Endothelial cell of umbilical vein (primary cell): ENCODE data around the gene PLCG2. TPM values are rescaled to one million over a fixed set of nuclear protein-coding genes. Genes with fewer than 3 reads are reported as not detected.

Experiments
- BruUV-seq: library from RNA; stranded (reverse); fragments of 400-500 nt; replicated peaks from 2 replicates; lab custom pipeline; 2021; lab: Mats Ljungman, UMichigan
- CTCF ChIA-PET: fragments of 300-600, 350-600 bp; sonication (Branson Sonifier 250); formaldehyde crosslinking; loops from one replicate; lab custom pipeline; 2021; ENCODE audit warnings: antibody characterized with exemption, inconsistent platforms; lab: Charles Lee
- POLR2A ChIA-PET: fragments of 300-600, 350-600 bp; sonication (Branson Sonifier 250); formaldehyde crosslinking; loops from one replicate; lab custom pipeline; 2021; ENCODE audit warnings: antibody characterized with exemption, inconsistent platforms; lab: Charles Lee
- DNase-seq: peaks from one replicate; pipeline ENCODE4 v3.0.0-alpha.2; 2011; ENCODE audit warnings: low read depth, low spot score
- FAIRE-seq: peaks from 2 replicates; lab custom pipeline; 2011; peaks lifted over from hg19 to GRCh38; lab: Jason Lieb, UNC
- H2AFZ ChIP-seq: 2 replicates; pipeline ENCODE4 v1.6.0; 2012; ENCODE audit warnings: low read depth, low read length, control low read depth, inconsistent platforms
- H3K27ac ChIP-seq: 2 replicates; pipeline ENCODE4 v1.5.1; 2011; ENCODE audit warnings: low read depth, mild to moderate bottlenecking, control low read depth, low read length, moderate library complexity; ENCODE audit not compliant: insufficient read depth
- H3K27me3 ChIP-seq, 2 experiments: 2 replicates each; pipeline versions ENCODE4 v1.6.0 to v1.6.1; 2011; ENCODE audit warnings: low read length in 2 of 2, mixed read lengths in 1 of 2; ENCODE audit not compliant: control insufficient read depth in 2 of 2, insufficient read depth in 2 of 2
- H3K36me3 ChIP-seq, 2 experiments: 2 replicates in 1 of 2; 3 replicates in 1 of 2; pipeline ENCODE4 v1.5.1; 2011; ENCODE audit warnings: low read length in 2 of 2, mild to moderate bottlenecking in 1 of 2, moderate library complexity in 1 of 2; ENCODE audit not compliant: control insufficient read depth in 2 of 2, insufficient read depth in 2 of 2; ENCODE audit errors: extremely low read depth in 1 of 2
- H3K4me1 ChIP-seq: 3 replicates; pipeline ENCODE4 v1.5.1; 2011; ENCODE audit warnings: mild to moderate bottlenecking, low read length; ENCODE audit not compliant: control insufficient read depth, insufficient read depth; ENCODE audit errors: extremely low read depth
- H3K4me2 ChIP-seq: 2 replicates; pipeline ENCODE4 v1.6.1; 2011; ENCODE audit warnings: low read length, control low read depth, mixed read lengths; ENCODE audit not compliant: insufficient read depth
- H3K4me3 ChIP-seq, 3 experiments: fragments of 200-600 bp in 1 of 3; sonication (generic), shearing (Covaris generic) in 1 of 3; replicated peaks in 1 of 3; 2 replicates each; pipeline ENCODE4 v1.5.1; 2011 to 2016; ENCODE audit warnings: control low read depth in 3 of 3, low read length in 3 of 3, mild to moderate bottlenecking in 2 of 3, inconsistent platforms in 1 of 3, low read depth in 1 of 3, moderate library complexity in 1 of 3; ENCODE audit not compliant: insufficient read depth in 1 of 3
- H3K79me2 ChIP-seq: 2 replicates; pipeline ENCODE4 v1.6.0; 2012; ENCODE audit warnings: low read length, inconsistent platforms; ENCODE audit not compliant: control insufficient read depth, insufficient read depth
- H3K9ac ChIP-seq: replicated peaks from 2 replicates; pipeline ENCODE3; 2011; ENCODE audit warnings: low read length, control low read depth; ENCODE audit not compliant: insufficient read depth; ENCODE audit errors: extremely low read depth
- H3K9me1 ChIP-seq: replicated peaks from 3 replicates; pipeline ENCODE4 v1.6.0; 2011; ENCODE audit warnings: mild to moderate bottlenecking, low read length; ENCODE audit not compliant: control insufficient read depth, insufficient read depth; ENCODE audit errors: extremely low read depth
- H3K9me3 ChIP-seq: replicated peaks from 2 replicates; pipeline ENCODE4 v1.5.1; 2012; ENCODE audit warnings: low read length, inconsistent platforms; ENCODE audit not compliant: control insufficient read depth, insufficient read depth
- H4K20me1 ChIP-seq: replicated peaks from 2 replicates; pipeline ENCODE3; 2011; ENCODE audit warnings: mild to moderate bottlenecking, low read length; ENCODE audit not compliant: control insufficient read depth, insufficient read depth; ENCODE audit errors: extremely low read depth
- EZH2 ChIP-seq: IDR thresholded peaks from 2 replicates; pipeline ENCODE4 v1.6.1; 2012; ENCODE audit warnings: borderline replicate concordance, low read depth, mild to moderate bottlenecking, moderate library complexity, low read length, inconsistent platforms; ENCODE audit not compliant: severe bottlenecking
- FOS ChIP-seq: IDR thresholded peaks from 2 replicates; pipeline ENCODE4 v1.6.1; 2011; ENCODE audit warnings: mild to moderate bottlenecking, low read length, moderate library complexity, borderline replicate concordance; ENCODE audit not compliant: insufficient read depth
- GATA2 ChIP-seq: IDR thresholded peaks from 2 replicates; pipeline ENCODE4 v1.7.0; 2011; ENCODE audit warnings: low read depth, mild to moderate bottlenecking, moderate library complexity, mixed read lengths, low read length; ENCODE audit not compliant: insufficient read length, insufficient read depth
- JUN ChIP-seq: IDR thresholded peaks from 2 replicates; pipeline ENCODE4 v1.6.1; 2011; ENCODE audit warnings: borderline replicate concordance, low read depth; ENCODE audit not compliant: insufficient read length, insufficient read depth
- MYC ChIP-seq: IDR thresholded peaks from one replicate; pipeline ENCODE4 v1.6.1; 2011; ENCODE audit warnings: mild to moderate bottlenecking, low read depth, low read length
- POLR2A ChIP-seq: IDR thresholded peaks from 2 replicates; pipeline ENCODE4 v1.6.1; 2012; ENCODE audit warnings: low read depth, mild to moderate bottlenecking, control low read depth, low read length
- POLR2AphosphoS5 ChIP-seq: IDR thresholded peaks from 2 replicates; pipeline ENCODE4 v1.6.1; 2012; ENCODE audit warnings: low read depth, mild to moderate bottlenecking, control low read depth, low read length, moderate library complexity; ENCODE audit not compliant: insufficient read depth
- dilution Hi-C: fragments of 300-500 bp; cut with MboI; formaldehyde crosslinking; loops from one replicate; pipeline ENCODE4 v1.15.0; 2019; ENCODE audit warnings: low sequenced_read_pairs; ENCODE audit not compliant: extremely low pct_ligation_motif_present
- intact Hi-C: fragments of 100-400 bp; cut with micrococcal nuclease; formaldehyde crosslinking; loops from one replicate; pipeline ENCODE4 v1.10.0; 2022
- polyA plus RNA-seq, 4 experiments: library from polyadenylated mRNA; depleted of rRNA in 3 of 4; stranded (reverse) in 3 of 4; unstranded in 1 of 4; fragments of >200 nt; gene quantifications; 2 replicates each; pipeline versions ENCODE4 v1.2.1 to v1.2.3, GENCODE V29; 2011 to 2012; ENCODE audit warnings: missing spikeins in 1 of 4
- total RNA-seq: library from RNA; stranded (reverse); gene quantifications from 2 replicates; pipeline ENCODE4 v1.2.3, GENCODE V29; 2021
- TF ChIP-seq, protein P1 (sequence below): IDR thresholded peaks from 2 replicates; pipeline ENCODE4 v1.6.1; 2011; ENCODE audit not compliant: insufficient read depth, insufficient read length
- TF ChIP-seq, protein P2 (sequence below), 2 donors: IDR thresholded peaks; 1 replicate in 1 of 2; 2 replicates in 1 of 2; pipeline ENCODE4 v1.5.1; 2011; ENCODE audit warnings: low read length in 2 of 2, mild to moderate bottlenecking in 2 of 2, moderate library complexity in 2 of 2, control low read depth in 1 of 2, inconsistent platforms in 1 of 2, low read depth in 1 of 2; ENCODE audit not compliant: insufficient read depth in 1 of 2; ENCODE audit errors: extremely low read depth in 1 of 2

The PLCG2 gene
- total and polyA plus RNA-seq, 2 donors (not counting 3 experiments of a cell fraction or from before 2014, with no cell fraction given), result 10.8 to 13.6 TPM

GRCh38 chr16:81803332-81803731, 24.2 kb downstream of the PLCG2 start:
- H2AFZ ChIP-seq, result no peak overlapping the region
- dilution Hi-C loops, result no loop called here
- no peak for DNase-seq
- POLR2A ChIA-PET, result no interaction called here
- no peaks in the 10 kb centered on the region for H3K4me1 ChIP-seq
- no peak overlapping the region for H3K27ac ChIP-seq
- no peak overlapping the region for H3K9ac ChIP-seq
- no peaks in the 10 kb centered on the region for H3K9me1 ChIP-seq
- CTCF ChIA-PET, result no interaction called here
- BruUV-seq, result no TSS peak
- H3K9me3 ChIP-seq, result no peaks in the 10 kb centered on the region
- TF ChIP-seq MYC (no peak), JUN (no peak), EZH2 (no peak), FOS (no peak), POLR2A (no peak), GATA2 (no peak), POLR2AphosphoS5 (no peak)
- TF ChIP-seq, protein P1, sequence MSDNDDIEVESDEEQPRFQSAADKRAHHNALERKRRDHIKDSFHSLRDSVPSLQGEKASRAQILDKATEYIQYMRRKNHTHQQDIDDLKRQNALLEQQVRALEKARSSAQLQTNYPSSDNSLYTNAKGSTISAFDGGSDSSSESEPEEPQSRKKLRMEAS, result no peak
- TF ChIP-seq, protein P2, sequence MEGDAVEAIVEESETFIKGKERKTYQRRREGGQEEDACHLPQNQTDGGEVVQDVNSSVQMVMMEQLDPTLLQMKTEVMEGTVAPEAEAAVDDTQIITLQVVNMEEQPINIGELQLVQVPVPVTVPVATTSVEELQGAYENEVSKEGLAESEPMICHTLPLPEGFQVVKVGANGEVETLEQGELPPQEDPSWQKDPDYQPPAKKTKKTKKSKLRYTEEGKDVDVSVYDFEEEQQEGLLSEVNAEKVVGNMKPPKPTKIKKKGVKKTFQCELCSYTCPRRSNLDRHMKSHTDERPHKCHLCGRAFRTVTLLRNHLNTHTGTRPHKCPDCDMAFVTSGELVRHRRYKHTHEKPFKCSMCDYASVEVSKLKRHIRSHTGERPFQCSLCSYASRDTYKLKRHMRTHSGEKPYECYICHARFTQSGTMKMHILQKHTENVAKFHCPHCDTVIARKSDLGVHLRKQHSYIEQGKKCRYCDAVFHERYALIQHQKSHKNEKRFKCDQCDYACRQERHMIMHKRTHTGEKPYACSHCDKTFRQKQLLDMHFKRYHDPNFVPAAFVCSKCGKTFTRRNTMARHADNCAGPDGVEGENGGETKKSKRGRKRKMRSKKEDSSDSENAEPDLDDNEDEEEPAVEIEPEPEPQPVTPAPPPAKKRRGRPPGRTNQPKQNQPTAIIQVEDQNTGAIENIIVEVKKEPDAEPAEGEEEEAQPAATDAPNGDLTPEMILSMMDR (IDR thresholded peaks at IDR 0.05; ENCODE audit: extremely low read depth in 1 of 2, insufficient read depth in 1 of 2, low read depth in 1 of 2, low read length in 2 of 2), result no peak
- no peaks in the 10 kb centered on the region for H3K36me3 ChIP-seq
- no peak overlapping the region for H3K4me3 ChIP-seq
- no peaks in the 10 kb centered on the region for H4K20me1 ChIP-seq
- H3K27me3 ChIP-seq, result no peaks in the 10 kb centered on the region
- intact Hi-C loops, result no loop called here
- H3K4me2 ChIP-seq, result no peak overlapping the region
- no peaks in the 10 kb centered on the region for H3K79me2 ChIP-seq
- no peak for FAIRE-seq
